VCaP (cell line): ENCODE measurements around the gene SYNDIG1.

Source experiments
- H3K27ac ChIP-seq: fragments of 450-650 bp; 2 replicates; pipeline ENCODE4 v1.5.1; 2017
- TF ChIP-seq, protein P1 (sequence below): fragments of 450-650 bp; conservative IDR thresholded peaks from 2 replicates; pipeline ENCODE4 v1.5.1; 2017; ENCODE audit warnings: mild to moderate bottlenecking, moderate library complexity

Gene SYNDIG1

DNA sequence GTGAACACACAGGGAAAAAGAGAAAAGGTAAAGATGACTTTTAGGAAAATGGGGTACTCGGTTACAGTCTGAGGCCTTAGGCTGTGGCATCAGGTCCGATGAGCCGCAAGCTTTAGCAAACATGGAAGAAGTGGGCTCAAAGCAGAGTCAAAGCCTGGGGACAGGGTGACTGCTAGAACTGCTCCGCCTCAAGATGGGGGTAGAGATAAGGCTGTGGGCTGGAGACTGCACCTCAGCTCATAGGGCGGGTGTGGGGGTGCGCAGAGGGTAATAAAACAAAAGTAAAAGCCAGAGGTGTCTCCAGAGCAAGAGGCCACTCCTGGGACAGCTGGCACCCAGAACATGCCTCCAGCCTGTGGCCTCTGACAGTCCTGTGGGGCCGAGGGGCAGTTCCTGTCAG is 21.3 kb upstream of the SYNDIG1 start:
- TF ChIP-seq, protein P1, sequence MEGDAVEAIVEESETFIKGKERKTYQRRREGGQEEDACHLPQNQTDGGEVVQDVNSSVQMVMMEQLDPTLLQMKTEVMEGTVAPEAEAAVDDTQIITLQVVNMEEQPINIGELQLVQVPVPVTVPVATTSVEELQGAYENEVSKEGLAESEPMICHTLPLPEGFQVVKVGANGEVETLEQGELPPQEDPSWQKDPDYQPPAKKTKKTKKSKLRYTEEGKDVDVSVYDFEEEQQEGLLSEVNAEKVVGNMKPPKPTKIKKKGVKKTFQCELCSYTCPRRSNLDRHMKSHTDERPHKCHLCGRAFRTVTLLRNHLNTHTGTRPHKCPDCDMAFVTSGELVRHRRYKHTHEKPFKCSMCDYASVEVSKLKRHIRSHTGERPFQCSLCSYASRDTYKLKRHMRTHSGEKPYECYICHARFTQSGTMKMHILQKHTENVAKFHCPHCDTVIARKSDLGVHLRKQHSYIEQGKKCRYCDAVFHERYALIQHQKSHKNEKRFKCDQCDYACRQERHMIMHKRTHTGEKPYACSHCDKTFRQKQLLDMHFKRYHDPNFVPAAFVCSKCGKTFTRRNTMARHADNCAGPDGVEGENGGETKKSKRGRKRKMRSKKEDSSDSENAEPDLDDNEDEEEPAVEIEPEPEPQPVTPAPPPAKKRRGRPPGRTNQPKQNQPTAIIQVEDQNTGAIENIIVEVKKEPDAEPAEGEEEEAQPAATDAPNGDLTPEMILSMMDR = no peak
- no peak overlapping the region for H3K27ac ChIP-seq

DNA sequence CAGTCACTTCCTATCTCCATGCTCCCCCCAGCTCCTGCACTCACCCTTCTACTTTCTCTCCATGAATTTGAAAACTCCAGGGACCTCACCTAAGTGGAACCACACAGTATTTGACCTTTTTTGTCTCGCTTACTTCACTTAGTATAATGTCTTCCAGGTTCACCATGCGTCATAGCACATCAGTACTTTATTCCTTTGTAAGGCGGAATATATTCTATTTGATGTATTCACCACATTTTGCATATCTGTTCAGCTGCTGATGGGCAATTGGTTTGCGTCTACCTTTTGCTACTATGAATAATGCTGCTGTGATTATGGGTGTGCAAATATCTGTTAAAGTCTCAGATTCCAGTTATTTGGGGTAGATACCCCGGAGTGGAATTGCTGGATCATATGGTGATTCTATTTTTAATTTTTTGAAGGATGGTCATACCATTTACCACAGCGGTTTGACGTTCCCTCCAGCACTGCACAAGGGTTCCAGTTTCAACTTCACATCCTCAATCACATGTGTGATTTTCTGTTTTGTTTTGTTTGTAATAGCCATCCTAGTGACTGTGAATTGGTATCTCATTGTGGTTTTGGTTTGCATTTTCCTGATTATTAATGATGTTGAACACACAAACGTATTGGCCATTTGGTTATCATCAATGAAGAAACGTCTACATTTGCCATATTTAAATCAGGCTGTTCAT is 20.3 kb upstream of the SYNDIG1 start:
- TF ChIP-seq, protein P1 = no peak

DNA sequence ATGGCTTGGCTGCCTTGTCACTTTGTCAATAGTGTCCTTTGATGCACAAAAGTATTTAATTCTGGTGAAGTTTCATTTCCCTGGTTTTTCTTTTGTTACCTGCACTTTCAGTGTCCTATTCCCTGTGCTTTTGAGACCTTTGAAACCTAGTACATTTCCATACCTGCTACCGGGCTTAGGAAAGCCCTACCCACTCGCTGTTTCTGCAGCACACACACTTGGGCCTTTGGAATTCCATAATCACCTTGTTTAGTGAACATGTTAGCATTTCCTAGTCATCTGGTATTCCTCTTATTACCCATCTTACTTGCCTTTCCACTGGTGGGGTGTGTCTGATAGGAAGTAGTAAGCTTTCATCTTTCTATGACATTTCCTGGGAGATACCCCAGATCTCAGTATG is 19.3 kb upstream of the SYNDIG1 start:
- TF ChIP-seq, protein P1 = no peak
- no peak overlapping the region for H3K27ac ChIP-seq

More for the DNA sequence above, 20.3 kb upstream of the SYNDIG1 start:
- H3K27ac ChIP-seq = no peak overlapping the region

DNA sequence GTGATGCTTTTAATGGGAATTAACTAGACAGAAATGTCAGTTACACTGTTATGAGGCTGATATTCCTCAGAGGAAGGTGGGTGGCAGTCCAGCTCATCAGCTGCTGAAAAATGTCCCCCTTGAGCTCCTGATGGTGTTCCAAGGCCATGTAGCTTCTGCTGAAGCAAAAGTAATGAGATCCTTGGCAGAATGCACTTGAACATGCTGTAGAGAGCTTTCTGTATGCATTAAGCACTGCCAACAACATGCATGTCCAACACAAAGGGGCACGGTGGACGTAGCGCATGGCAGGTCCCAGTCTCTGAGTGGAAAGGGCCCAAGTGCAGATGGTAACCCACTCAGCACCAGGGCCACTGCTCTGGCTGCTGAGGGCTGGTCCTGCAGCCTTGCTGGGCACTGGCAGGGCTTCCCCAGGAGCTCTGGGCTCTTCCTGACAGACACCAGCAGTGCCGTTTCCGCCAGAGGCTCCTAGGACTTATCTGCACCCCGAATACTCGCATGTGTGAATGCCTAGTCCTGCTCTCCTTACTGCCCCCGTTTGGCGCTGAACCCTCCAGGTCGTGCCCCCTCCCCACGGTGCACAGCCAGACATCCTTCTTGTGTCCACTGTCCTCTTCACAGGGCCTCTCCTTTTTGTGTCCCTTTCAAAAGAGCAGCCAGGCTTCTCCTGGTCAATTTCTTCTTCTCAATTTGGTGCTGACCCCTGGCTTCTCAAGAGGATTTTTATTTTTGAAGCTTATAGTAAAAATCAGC is 18.6 kb upstream of the SYNDIG1 start:
- no peak overlapping the region for H3K27ac ChIP-seq
- TF ChIP-seq, protein P1 = no peak

DNA sequence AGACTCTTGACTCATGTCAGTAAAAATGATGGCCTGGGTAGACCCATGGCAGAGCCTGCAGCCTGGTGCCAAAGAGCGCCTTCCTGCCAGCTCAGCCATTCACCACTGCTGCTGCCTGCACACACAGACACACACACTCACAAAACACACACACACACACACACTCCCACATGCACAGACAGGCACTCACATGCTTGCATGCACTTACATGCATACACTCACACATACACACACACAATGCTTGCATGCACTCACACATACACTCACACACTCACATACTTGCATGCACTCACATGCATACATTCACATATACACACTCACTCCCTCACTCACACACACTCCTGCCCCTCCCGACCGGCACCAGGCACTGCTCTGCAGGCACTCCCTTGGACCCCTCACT is 18.0 kb upstream of the SYNDIG1 start:
- H3K27ac ChIP-seq = no peak overlapping the region
- TF ChIP-seq, protein P1 = no peak

DNA sequence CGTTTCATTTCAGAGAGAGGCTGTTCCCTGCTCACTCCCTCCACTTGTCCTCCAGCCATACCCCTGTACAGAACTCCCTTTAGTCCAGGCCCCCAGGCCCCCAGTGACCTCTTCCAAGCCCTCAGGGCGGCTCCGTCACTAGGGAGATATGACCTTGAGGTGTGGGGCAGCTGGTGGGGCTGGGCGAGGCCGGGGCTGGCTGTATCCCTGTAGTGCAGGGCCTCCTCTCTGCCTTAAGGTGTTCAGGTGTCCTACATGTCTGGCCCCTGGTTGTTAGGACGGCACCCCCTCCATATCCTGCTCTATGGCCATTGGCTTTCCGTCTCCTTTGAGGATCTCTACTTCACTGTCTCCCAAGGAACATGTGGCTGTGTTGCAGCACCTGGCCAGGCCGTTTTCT is 17.4 kb upstream of the SYNDIG1 start:
- TF ChIP-seq, protein P1 = no peak

DNA sequence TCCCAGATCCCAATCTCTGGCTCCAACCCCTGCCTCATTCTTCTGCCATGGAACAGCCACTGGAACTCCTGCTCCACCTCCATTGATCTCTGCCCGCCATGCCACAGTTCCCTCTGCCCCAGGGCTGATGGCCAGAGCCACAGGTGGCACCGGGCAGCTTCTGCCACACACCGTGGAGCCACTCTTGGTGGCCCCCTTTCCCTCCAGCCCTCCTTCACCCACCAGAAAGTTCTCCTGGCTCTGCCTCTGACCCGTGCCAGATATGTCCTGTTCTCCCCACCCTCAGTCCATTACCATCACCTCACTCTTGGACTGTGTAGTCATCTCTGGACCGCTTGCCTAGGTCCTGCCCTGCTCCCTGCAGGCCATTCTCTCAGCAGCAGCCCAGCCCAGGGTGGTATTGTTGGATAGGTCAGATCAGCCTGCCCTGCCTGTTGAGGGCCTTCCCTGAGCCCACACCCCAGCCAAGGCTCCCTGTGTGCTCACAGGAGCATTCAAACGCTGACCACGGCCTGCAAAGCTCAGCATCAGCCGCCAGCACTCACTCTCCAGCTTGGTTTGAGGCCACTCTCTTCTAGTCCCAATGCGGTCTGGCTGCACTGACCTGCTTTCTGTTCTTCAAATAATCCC is 16.8 kb upstream of the SYNDIG1 start:
- TF ChIP-seq, protein P1 = no peak
- H3K27ac ChIP-seq = no peak overlapping the region

More for the DNA sequence above, 17.4 kb upstream of the SYNDIG1 start:
- no peak overlapping the region for H3K27ac ChIP-seq
